HEK293 (cell line): ENCODE measurements around the gene MAP3K9.

Experiments
- ATF2 ChIP-seq: fragments of 450-650 bp; formaldehyde crosslinking; IDR thresholded peaks from 2 replicates; pipeline ENCODE4 v1.5.1; 2016; ENCODE audit warnings: missing biosample characterization, missing genetic modification characterization, low read depth
- BCL11A ChIP-seq: fragments of 450-650 bp; formaldehyde crosslinking; IDR thresholded peaks from 2 replicates; pipeline ENCODE4 v1.5.1; 2016; ENCODE audit warnings: low read depth, missing biosample characterization, missing genetic modification characterization
- CTCF ChIP-seq: fragments of 450-650 bp; formaldehyde crosslinking; IDR thresholded peaks from 2 replicates; pipeline ENCODE4 v1.5.1; 2016; ENCODE audit warnings: missing biosample characterization, missing genetic modification characterization
- MYNN ChIP-seq: fragments of 450-650 bp; formaldehyde crosslinking; IDR thresholded peaks from 2 replicates; pipeline ENCODE4 v1.5.1; 2016; ENCODE audit warnings: missing biosample characterization, missing genetic modification characterization, borderline replicate concordance
- YY1 ChIP-seq: fragments of 450-650 bp; formaldehyde crosslinking; IDR thresholded peaks from 2 replicates; pipeline ENCODE4 v1.5.1; 2018; ENCODE audit warnings: missing biosample characterization, missing genetic modification characterization
- ZNF133 ChIP-seq: fragments of 450-650 bp; formaldehyde crosslinking; IDR thresholded peaks from 2 replicates; pipeline ENCODE4 v1.5.1; 2016; ENCODE audit warnings: missing biosample characterization, missing genetic modification characterization
- ZNF138 ChIP-seq: fragments of 450-650 bp; formaldehyde crosslinking; IDR thresholded peaks from 2 replicates; pipeline ENCODE4 v1.5.1; 2016; ENCODE audit warnings: missing biosample characterization, missing genetic modification characterization, borderline replicate concordance
- ZNF175 ChIP-seq: fragments of 450-650 bp; formaldehyde crosslinking; IDR thresholded peaks from 2 replicates; pipeline ENCODE4 v1.5.1; 2016; ENCODE audit warnings: missing biosample characterization, missing genetic modification characterization
- ZNF350 ChIP-seq: fragments of 450-650 bp; formaldehyde crosslinking; IDR thresholded peaks from 2 replicates; pipeline ENCODE4 v1.5.0; 2017; ENCODE audit warnings: missing biosample characterization, mild to moderate bottlenecking, missing genetic modification characterization
- ZNF449 ChIP-seq: fragments of 450-650 bp; formaldehyde crosslinking; IDR thresholded peaks from 2 replicates; pipeline ENCODE4 v1.5.1; 2017; ENCODE audit warnings: missing biosample characterization, mild to moderate bottlenecking, missing genetic modification characterization, moderate library complexity
- ZNF548 ChIP-seq: fragments of 450-650 bp; formaldehyde crosslinking; IDR thresholded peaks from 2 replicates; pipeline ENCODE4 v1.5.1; 2016; ENCODE audit warnings: missing biosample characterization, missing genetic modification characterization
- ZNF561 ChIP-seq: fragments of 450-650 bp; IDR thresholded peaks from 2 replicates; pipeline ENCODE4 v1.5.1; 2018; ENCODE audit warnings: missing biosample characterization, missing genetic modification characterization, borderline replicate concordance
- ZNF621 ChIP-seq: fragments of 450-650 bp; formaldehyde crosslinking; IDR thresholded peaks from 2 replicates; pipeline ENCODE4 v1.5.1; 2017; ENCODE audit warnings: missing biosample characterization, missing genetic modification characterization
- ZNF629 ChIP-seq: fragments of 450-650 bp; formaldehyde crosslinking; IDR thresholded peaks from 2 replicates; pipeline ENCODE4 v1.5.1; 2017; ENCODE audit warnings: missing biosample characterization, missing genetic modification characterization

DNA sequence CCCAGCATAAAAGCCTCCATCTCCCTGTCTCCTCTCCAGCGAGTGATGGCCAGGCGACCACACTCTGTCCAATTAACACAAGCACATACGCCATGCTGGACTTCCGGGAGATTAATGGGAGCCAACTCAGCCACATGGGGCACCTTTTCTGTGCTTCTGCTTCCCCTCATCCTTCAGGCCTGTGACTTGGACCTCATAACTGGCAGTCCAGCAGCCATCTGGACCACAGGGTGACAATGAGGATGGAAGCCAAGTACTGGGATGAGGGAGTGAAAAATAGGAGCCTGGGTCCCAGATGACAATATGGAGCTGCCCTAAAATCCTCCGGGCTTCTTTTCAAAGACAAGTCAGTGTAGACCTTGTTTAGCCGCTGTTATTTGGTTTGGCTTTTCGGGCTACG lies 12.8 kb downstream of the MAP3K9 start:
- TF ChIP-seq ZNF449 (tag by site-specific recombination) (no peak), CTCF (tag by site-specific recombination) (no peak), ZNF175 (tag by site-specific recombination) (no peak), ZNF138 (tag by site-specific recombination) (no peak), ZNF561 (no peak), ZNF629 (no peak), YY1 (tag by site-specific recombination) (no peak), ZNF133 (tag by site-specific recombination) (no peak), BCL11A (tag by site-specific recombination) (no peak), ZNF350 (tag by site-specific recombination) (no peak), MYNN (tag by site-specific recombination) (no peak), ZNF548 (tag by site-specific recombination) (no peak), ATF2 (tag by site-specific recombination) (no peak), ZNF621 (tag by site-specific recombination) (no peak)
